HCT116 (cell line): ENCODE measurements around the gene CTBP2. TPM values are rescaled to one million over a fixed set of nuclear protein-coding genes. Genes with fewer than 3 reads are reported as not detected.

ENCODE experiments used
- ATAC-seq: fragments of 200-7000 bp; cut with Tn5 transposase; 2 replicates; pipeline ENCODE4 v1.9.1; 2020; ENCODE audit warnings: mild to moderate bottlenecking, moderate library complexity
- BruUV-seq: library from RNA; stranded (reverse); fragments of 400-500 nt; replicated peaks from 2 replicates; lab custom pipeline; 2021; lab: Mats Ljungman, UMichigan
- CTCF ChIA-PET: fragments of 300-600 bp; sonication (Branson Sonifier 250); formaldehyde crosslinking; loops from one replicate; lab custom pipeline; 2021; ENCODE audit warnings: antibody characterized with exemption; lab: Charles Lee
- POLR2A ChIA-PET: fragments of 300-600, 350-600 bp; sonication (Branson Sonifier 250); formaldehyde crosslinking; loops from one replicate; lab custom pipeline; 2021; ENCODE audit warnings: antibody characterized with exemption; lab: Charles Lee
- RAD21 ChIA-PET, 2 experiments: fragments of 300-600 bp; sonication (Branson Sonifier 250); formaldehyde crosslinking; loops; one replicate each; lab custom pipeline; 2023; ENCODE audit warnings: low total read pairs in 2 of 2; ENCODE audit not compliant: uncharacterized antibody in 2 of 2, unreplicated experiment in 2 of 2, low non-redundant PET in 1 of 2; lab: Charles Lee
- DNase-seq: peaks from one replicate; pipeline ENCODE4 v3.0.0-alpha.2; 2010; ENCODE audit warnings: low read depth, low spot score
- H2AFZ ChIP-seq: fragments of 200-600 bp; shearing (Covaris generic), sonication (generic); 2 replicates; pipeline ENCODE4 v1.6.1; 2017; ENCODE audit warnings: low read depth, mixed run types, mixed read lengths, antibody characterized with exemption, low read length; ENCODE audit not compliant: poor library complexity, severe bottlenecking
- H3K27ac ChIP-seq: 2 replicates; pipeline ENCODE4 v1.5.1; 2012; ENCODE audit warnings: low read depth, low read length
- H3K27me3 ChIP-seq: fragments of 200-600 bp; sonication (generic); 2 replicates; pipeline ENCODE4 v1.6.1; 2016; ENCODE audit warnings: mixed run types, low read length, mixed read lengths; ENCODE audit not compliant: insufficient read depth
- H3K36me3 ChIP-seq, 2 experiments: fragments of 200-500 bp in 1 of 2; fragments of 200-600 bp in 1 of 2; sonication (Bioruptor generic) in 1 of 2; sonication (generic) in 1 of 2; 2 replicates each; pipeline versions ENCODE4 v1.5.1 to v1.6.1; 2014 to 2016; ENCODE audit warnings: low read length in 2 of 2, inconsistent platforms in 1 of 2, mixed read lengths in 1 of 2, mixed run types in 1 of 2; ENCODE audit not compliant: insufficient read depth in 2 of 2, control insufficient read depth in 1 of 2
- H3K4me1 ChIP-seq, 2 experiments: fragments of 200-600 bp in 1 of 2; sonication (generic) in 1 of 2; 2 replicates each; pipeline versions ENCODE4 v1.5.1 to v1.6.1; 2012 to 2017; ENCODE audit warnings: low read length in 2 of 2, inconsistent platforms in 1 of 2, mild to moderate bottlenecking in 1 of 2, mixed read lengths in 1 of 2, mixed run types in 1 of 2, moderate library complexity in 1 of 2; ENCODE audit not compliant: insufficient read depth in 2 of 2, control insufficient read depth in 1 of 2
- H3K4me2 ChIP-seq: fragments of 200-600 bp; sonication (generic); 2 replicates; pipeline ENCODE4 v1.6.1; 2017; ENCODE audit warnings: mixed run types, low read length, mixed read lengths
- H3K4me3 ChIP-seq, 2 experiments: fragments of 200-600 bp in 1 of 2; sonication (generic) in 1 of 2; replicated peaks in 1 of 2; 2 replicates each; pipeline ENCODE4 v1.5.1; 2011 to 2016; ENCODE audit warnings: low read length in 2 of 2, control low read depth in 1 of 2, low read depth in 1 of 2, mild to moderate bottlenecking in 1 of 2, mixed read lengths in 1 of 2, mixed run types in 1 of 2
- H3K79me2 ChIP-seq: fragments of 200-600 bp; sonication (generic); 2 replicates; pipeline ENCODE4 v1.6.1; 2017; ENCODE audit warnings: mild to moderate bottlenecking, mixed run types, low read length, moderate library complexity, mixed read lengths; ENCODE audit not compliant: insufficient read depth
- H3K9ac ChIP-seq: fragments of 200-600 bp; sonication (generic); 2 replicates; pipeline ENCODE4 v1.6.1; 2016; ENCODE audit warnings: low read length, mixed read lengths
- H3K9me2 ChIP-seq: fragments of 200-600 bp; sonication (generic), shearing (Covaris generic); 2 replicates; pipeline ENCODE4 v1.6.1; 2017; ENCODE audit warnings: mixed run types, mild to moderate bottlenecking, moderate library complexity; ENCODE audit not compliant: insufficient read depth
- H3K9me3 ChIP-seq, 2 experiments: fragments of 200-500 bp in 1 of 2; fragments of 200-600 bp in 1 of 2; sonication (Bioruptor generic) in 1 of 2; sonication (generic) in 1 of 2; 2 replicates each; pipeline ENCODE4 v1.6.1; 2014 to 2017; ENCODE audit warnings: low read length in 2 of 2, mixed read lengths in 2 of 2, inconsistent platforms in 1 of 2, low read depth in 1 of 2, mild to moderate bottlenecking in 1 of 2, mixed run types in 1 of 2, moderate library complexity in 1 of 2; ENCODE audit not compliant: control insufficient read depth in 1 of 2, insufficient read depth in 1 of 2
- H4K20me1 ChIP-seq: fragments of 200-600 bp; sonication (generic), shearing (Covaris generic); 2 replicates; pipeline ENCODE4 v1.6.1; 2017; ENCODE audit warnings: mixed run types, mild to moderate bottlenecking, moderate library complexity; ENCODE audit not compliant: insufficient read depth
- CEBPB ChIP-seq: IDR thresholded peaks from 2 replicates; pipeline ENCODE4 v1.6.1; 2012; ENCODE audit warnings: low read depth
- EGR1 ChIP-seq: IDR thresholded peaks from 2 replicates; pipeline ENCODE4 v1.6.1; 2012; ENCODE audit warnings: low read depth
- EZH2 ChIP-seq: fragments of 200-600 bp; sonication (generic); IDR thresholded peaks from 2 replicates; pipeline ENCODE4 v1.6.1; 2017; ENCODE audit warnings: antibody characterized with exemption, mixed run types
- EZH2phosphoT487 ChIP-seq: fragments of 200-600 bp; IDR thresholded peaks from 2 replicates; pipeline ENCODE4 v1.6.1; 2018; ENCODE audit warnings: antibody characterized with exemption, borderline replicate concordance
- FOSL1 ChIP-seq: IDR thresholded peaks from 2 replicates; pipeline ENCODE4 v1.6.1; 2012; ENCODE audit warnings: low read depth
- JUND ChIP-seq: IDR thresholded peaks from 2 replicates; pipeline ENCODE4 v1.6.1; 2012
- MAX ChIP-seq: IDR thresholded peaks from 2 replicates; pipeline ENCODE4 v1.6.1; 2012
- POLR2A ChIP-seq: IDR thresholded peaks from 2 replicates; pipeline ENCODE4 v1.7.0; 2011; ENCODE audit warnings: borderline replicate concordance; ENCODE audit not compliant: insufficient read depth, insufficient read length; ENCODE audit errors: extremely low read depth
- RAD21 ChIP-seq: IDR thresholded peaks from 2 replicates; pipeline ENCODE4 v1.6.1; 2012; ENCODE audit warnings: low read depth, mild to moderate bottlenecking
- SIN3A ChIP-seq: IDR thresholded peaks from 2 replicates; pipeline ENCODE4 v1.6.1; 2012; ENCODE audit warnings: low read depth
- SP1 ChIP-seq: IDR thresholded peaks from 2 replicates; pipeline ENCODE4 v1.6.1; 2012; ENCODE audit warnings: low read depth
- SRF ChIP-seq: IDR thresholded peaks from 2 replicates; pipeline ENCODE4 v1.6.1; 2012; ENCODE audit warnings: low read depth
- TCF7L2 ChIP-seq: IDR thresholded peaks from 2 replicates; pipeline ENCODE4 v1.7.0; 2011; ENCODE audit warnings: borderline replicate concordance, inconsistent platforms; ENCODE audit not compliant: insufficient read depth, insufficient read length; ENCODE audit errors: extremely low read depth
- YY1 ChIP-seq: IDR thresholded peaks from 2 replicates; pipeline ENCODE4 v1.6.1; 2011; ENCODE audit warnings: low read length, low read depth, moderate library complexity, mild to moderate bottlenecking; ENCODE audit not compliant: insufficient replicate concordance; ENCODE audit errors: extremely low read depth
- ZBTB33 ChIP-seq: IDR thresholded peaks from 2 replicates; pipeline ENCODE4 v1.6.1; 2011; ENCODE audit warnings: mild to moderate bottlenecking, low read length, moderate library complexity; ENCODE audit not compliant: insufficient replicate concordance; ENCODE audit errors: extremely low read depth
- ZFX ChIP-seq: fragments of 450-650 bp; IDR thresholded peaks from 2 replicates; pipeline ENCODE4 v1.6.1; 2017
- ZNF274 ChIP-seq: fragments of 200-500 bp; sonication (Bioruptor generic); IDR thresholded peaks from 2 replicates; pipeline ENCODE4 v1.6.1; 2014; ENCODE audit warnings: mild to moderate bottlenecking, low read depth, low read length, inconsistent platforms
- intact Hi-C: fragments of 100-400 bp; cut with micrococcal nuclease; formaldehyde crosslinking; loops from 2 replicates; pipeline ENCODE4 v1.10.0; 2022
- total RNA-seq: library from RNA; stranded (reverse); gene quantifications from one replicate; pipeline ENCODE4 v1.2.1, GENCODE V29; 2021; ENCODE audit not compliant: unreplicated experiment
- TF ChIP-seq, protein P1 (sequence below): IDR thresholded peaks from 2 replicates; pipeline ENCODE4 v1.6.1; 2012; ENCODE audit warnings: low read depth
- TF ChIP-seq, protein P2 (sequence below): IDR thresholded peaks from 2 replicates; pipeline ENCODE4 v1.6.1; 2012
- TF ChIP-seq, protein P3 (sequence below), 3 experiments: fragments of 200-600 bp in 1 of 3; sonication (generic) in 1 of 3; IDR thresholded peaks in 2 of 3; conservative IDR thresholded peaks in 1 of 3; 2 replicates each; pipeline ENCODE4 v1.5.1; 2012 to 2017; ENCODE audit warnings: low read depth in 2 of 3, low read length in 2 of 3, antibody characterized with exemption in 1 of 3, borderline replicate concordance in 1 of 3, control low read depth in 1 of 3, mild to moderate bottlenecking in 1 of 3, mixed read lengths in 1 of 3, mixed run types in 1 of 3, moderate library complexity in 1 of 3; ENCODE audit not compliant: insufficient read depth in 1 of 3

The CTBP2 gene
- total RNA-seq, 1 experiment from 2014 or later, result 144 TPM

- no peak within 1 kb of the TSS for H3K4me2 ChIP-seq
- peaks cover 0 to 6% of the 10 kb centered on the region in 2 experiments; a peak in 1 of 4 replicates for H3K4me1 ChIP-seq
- H3K79me2 ChIP-seq, result peaks cover 100% of the 10 kb centered on the region
- ATAC-seq, result no peak
- H2AFZ ChIP-seq, result no peak within 1 kb of the TSS
- H3K36me3 ChIP-seq, result no peaks in the 10 kb centered on the region; a peak in 1 of 4 replicates
- POLR2A ChIA-PET, result no interaction called here
- CTCF ChIA-PET, result no interaction called here
- no peaks in the 10 kb centered on the region for H3K9me3 ChIP-seq
- no TSS peak for BruUV-seq
- DNase-seq, result no peak
- H3K4me3 ChIP-seq, result no peak within 1 kb of the TSS
- no peaks in the 10 kb centered on the region for H3K9me2 ChIP-seq
- RAD21 ChIA-PET, result no interaction called here
- no peaks in the 10 kb centered on the region for H3K27me3 ChIP-seq
- no peak within 1 kb of the TSS for H3K9ac ChIP-seq
- H3K27ac ChIP-seq, result no peak within 1 kb of the TSS
- no peak for TF ChIP-seq FOSL1
- TF ChIP-seq SP1, result no peak
- TF ChIP-seq, protein P1, sequence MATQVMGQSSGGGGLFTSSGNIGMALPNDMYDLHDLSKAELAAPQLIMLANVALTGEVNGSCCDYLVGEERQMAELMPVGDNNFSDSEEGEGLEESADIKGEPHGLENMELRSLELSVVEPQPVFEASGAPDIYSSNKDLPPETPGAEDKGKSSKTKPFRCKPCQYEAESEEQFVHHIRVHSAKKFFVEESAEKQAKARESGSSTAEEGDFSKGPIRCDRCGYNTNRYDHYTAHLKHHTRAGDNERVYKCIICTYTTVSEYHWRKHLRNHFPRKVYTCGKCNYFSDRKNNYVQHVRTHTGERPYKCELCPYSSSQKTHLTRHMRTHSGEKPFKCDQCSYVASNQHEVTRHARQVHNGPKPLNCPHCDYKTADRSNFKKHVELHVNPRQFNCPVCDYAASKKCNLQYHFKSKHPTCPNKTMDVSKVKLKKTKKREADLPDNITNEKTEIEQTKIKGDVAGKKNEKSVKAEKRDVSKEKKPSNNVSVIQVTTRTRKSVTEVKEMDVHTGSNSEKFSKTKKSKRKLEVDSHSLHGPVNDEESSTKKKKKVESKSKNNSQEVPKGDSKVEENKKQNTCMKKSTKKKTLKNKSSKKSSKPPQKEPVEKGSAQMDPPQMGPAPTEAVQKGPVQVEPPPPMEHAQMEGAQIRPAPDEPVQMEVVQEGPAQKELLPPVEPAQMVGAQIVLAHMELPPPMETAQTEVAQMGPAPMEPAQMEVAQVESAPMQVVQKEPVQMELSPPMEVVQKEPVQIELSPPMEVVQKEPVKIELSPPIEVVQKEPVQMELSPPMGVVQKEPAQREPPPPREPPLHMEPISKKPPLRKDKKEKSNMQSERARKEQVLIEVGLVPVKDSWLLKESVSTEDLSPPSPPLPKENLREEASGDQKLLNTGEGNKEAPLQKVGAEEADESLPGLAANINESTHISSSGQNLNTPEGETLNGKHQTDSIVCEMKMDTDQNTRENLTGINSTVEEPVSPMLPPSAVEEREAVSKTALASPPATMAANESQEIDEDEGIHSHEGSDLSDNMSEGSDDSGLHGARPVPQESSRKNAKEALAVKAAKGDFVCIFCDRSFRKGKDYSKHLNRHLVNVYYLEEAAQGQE, result no peak
- TF ChIP-seq TCF7L2, result no peak
- TF ChIP-seq EGR1, result no peak
- no peak for TF ChIP-seq EZH2
- TF ChIP-seq RAD21, result no peak
- TF ChIP-seq SRF, result no peak
- TF ChIP-seq, protein P2, sequence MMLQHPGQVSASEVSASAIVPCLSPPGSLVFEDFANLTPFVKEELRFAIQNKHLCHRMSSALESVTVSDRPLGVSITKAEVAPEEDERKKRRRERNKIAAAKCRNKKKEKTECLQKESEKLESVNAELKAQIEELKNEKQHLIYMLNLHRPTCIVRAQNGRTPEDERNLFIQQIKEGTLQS, result no peak
- no peak for TF ChIP-seq ZBTB33
- no peak for TF ChIP-seq POLR2A
- no peak for TF ChIP-seq ZNF274
- no peak for TF ChIP-seq YY1
- TF ChIP-seq EZH2phosphoT487, result no peak
- TF ChIP-seq, protein P3, sequence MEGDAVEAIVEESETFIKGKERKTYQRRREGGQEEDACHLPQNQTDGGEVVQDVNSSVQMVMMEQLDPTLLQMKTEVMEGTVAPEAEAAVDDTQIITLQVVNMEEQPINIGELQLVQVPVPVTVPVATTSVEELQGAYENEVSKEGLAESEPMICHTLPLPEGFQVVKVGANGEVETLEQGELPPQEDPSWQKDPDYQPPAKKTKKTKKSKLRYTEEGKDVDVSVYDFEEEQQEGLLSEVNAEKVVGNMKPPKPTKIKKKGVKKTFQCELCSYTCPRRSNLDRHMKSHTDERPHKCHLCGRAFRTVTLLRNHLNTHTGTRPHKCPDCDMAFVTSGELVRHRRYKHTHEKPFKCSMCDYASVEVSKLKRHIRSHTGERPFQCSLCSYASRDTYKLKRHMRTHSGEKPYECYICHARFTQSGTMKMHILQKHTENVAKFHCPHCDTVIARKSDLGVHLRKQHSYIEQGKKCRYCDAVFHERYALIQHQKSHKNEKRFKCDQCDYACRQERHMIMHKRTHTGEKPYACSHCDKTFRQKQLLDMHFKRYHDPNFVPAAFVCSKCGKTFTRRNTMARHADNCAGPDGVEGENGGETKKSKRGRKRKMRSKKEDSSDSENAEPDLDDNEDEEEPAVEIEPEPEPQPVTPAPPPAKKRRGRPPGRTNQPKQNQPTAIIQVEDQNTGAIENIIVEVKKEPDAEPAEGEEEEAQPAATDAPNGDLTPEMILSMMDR (IDR thresholded peaks at IDR 0.05 in 2 of 3, conservative IDR thresholded peaks at IDR 0.05 in 1 of 3; ENCODE audit: borderline replicate concordance in 1 of 3, insufficient read depth in 1 of 3, low read depth in 2 of 3, low read length in 2 of 3), result no peak
- TF ChIP-seq JUND, result no peak
- no peak for TF ChIP-seq MAX
- no peak for TF ChIP-seq SIN3A
- TF ChIP-seq ZFX, result no peak
- TF ChIP-seq CEBPB, result no peak
- H4K20me1 ChIP-seq, result peaks cover 31% of the 10 kb centered on the region
- intact Hi-C loops, result loop anchor here (2.0 kb wide), 1 partner anchor 77 kb away; no protein-coding TSS in a partner anchor
Observed at GRCh38 chr10:124941823-124942222, 218.5 kb downstream of the CTBP2 start, which contains the start of gene ZRANB1. Gene ZRANB1, plus strand, starts transcription at chr10:124942123. Its CDS starts 371 bp downstream, at chr10:124942494.
